Ovary (tissue), 1 donor: ENCODE results near the gene ABCA2.

Experiments used
- EP300 ChIP-seq: sonication (generic); formaldehyde crosslinking; IDR thresholded peaks from one replicate; pipeline ENCODE4 v1.6.1; 2017; ENCODE audit warnings: antibody characterized with exemption
- POLR2A ChIP-seq: fragments of 450-650 bp; IDR thresholded peaks from one replicate; pipeline ENCODE4 v1.6.1; 2017; ENCODE audit warnings: antibody characterized with exemption, mild to moderate bottlenecking, moderate library complexity

- TF ChIP-seq POLR2A: no peak
- TF ChIP-seq EP300: no peak
These were observed 8.0 kb downstream of the ABCA2 start for GRCh38 chr9:137019891-137020683.
